Measurements from ENCODE around the gene RAPGEF2.

RAPGEF2 gene

GRCh38 chr4:159134429-159134828 is 31.6 kb downstream of the RAPGEF2 start:
- no peak for DNase-seq (ENCODE audit: low spot score)

DNA sequence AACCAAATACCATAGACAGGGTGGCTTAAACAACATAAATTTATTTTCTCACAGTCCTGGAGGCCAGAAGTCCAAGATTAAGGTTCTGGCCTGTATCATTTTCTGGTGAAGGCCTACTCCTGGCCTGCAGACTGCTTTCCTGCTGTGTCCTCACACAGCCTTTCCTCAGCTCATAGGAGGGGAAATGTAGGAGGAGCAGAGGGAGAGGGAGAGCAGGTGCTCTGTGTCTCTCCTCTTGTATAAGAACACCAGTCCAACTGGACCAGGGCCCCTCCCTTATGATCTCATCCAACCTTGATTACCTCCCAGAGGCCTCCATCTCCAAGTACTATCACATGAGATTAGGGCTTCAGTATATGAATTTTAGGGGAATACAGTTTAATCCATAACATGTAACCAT is 34.3 kb downstream of the RAPGEF2 start:
- DNase-seq (ENCODE audit: low spot score), result no peak

DNA sequence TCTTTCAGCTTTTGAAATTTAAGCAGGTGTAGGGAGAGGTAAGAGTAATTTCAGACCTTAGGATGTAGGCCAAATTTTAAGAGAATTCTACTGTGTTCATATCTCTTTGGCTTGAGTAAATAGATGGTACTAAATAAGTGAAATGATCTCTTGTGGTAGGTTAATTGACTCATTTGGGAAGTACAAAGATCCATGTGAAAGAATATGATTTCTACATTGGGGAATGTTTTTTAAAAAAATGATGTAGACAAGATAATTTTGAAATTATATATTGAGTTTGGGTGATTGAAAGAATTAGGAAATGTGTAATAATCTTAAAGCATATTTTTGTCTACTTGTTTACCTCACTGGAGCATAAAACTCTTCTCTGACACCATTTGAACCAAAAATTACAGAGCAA is 35.6 kb downstream of the RAPGEF2 start:
- DNase-seq (ENCODE audit: low spot score), result no peak

- DNase-seq (ENCODE audit: low spot score), result peak; percentile 22
Observed at GRCh38 chr4:159141193-159141592, 38.3 kb downstream of the RAPGEF2 start.

DNA sequence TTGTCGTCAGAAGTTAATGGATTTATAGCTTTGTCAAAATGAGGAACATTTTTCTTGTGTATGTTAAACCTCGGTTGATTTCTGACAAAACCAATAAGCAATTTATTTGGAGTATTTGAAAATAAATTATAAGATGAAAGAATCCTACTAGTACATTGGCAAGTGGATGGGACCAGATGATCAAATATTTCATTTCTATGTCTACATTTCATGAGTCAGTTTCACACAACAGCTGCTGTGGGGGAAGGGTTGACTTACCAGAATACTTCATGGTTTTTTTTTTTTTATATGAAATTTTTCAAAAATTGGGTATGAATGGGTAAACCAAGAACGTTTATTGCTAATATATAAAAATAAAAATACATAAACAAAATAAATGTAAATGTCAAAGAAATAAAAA is 39.4 kb downstream of the RAPGEF2 start:
- peak; percentile 10 for DNase-seq (ENCODE audit: low spot score)

- no peak for DNase-seq (ENCODE audit: low spot score)
Observed at GRCh38 chr4:159142681-159143384, 40.0 kb downstream of the RAPGEF2 start.

DNA sequence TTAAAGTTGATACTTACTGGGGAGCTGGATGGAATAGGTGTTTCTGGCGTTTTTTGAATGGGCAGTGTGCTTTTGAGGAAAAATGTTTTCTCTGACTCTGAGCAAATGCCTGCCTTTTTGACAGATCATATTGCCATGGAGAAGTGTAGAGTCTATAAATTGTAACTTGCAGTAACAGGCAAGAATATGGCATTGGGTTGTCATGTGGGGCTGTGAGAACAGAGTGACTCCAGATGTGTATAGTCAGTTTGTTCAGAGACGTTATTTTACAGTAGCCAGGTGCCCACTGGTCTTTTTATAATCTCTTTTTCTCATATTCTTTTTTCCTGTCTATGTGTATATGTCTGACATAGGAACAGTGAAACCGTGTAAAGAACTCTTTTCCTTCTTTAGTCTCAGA is 40.8 kb downstream of the RAPGEF2 start:
- DNase-seq (ENCODE audit: low spot score), result no peak

DNA sequence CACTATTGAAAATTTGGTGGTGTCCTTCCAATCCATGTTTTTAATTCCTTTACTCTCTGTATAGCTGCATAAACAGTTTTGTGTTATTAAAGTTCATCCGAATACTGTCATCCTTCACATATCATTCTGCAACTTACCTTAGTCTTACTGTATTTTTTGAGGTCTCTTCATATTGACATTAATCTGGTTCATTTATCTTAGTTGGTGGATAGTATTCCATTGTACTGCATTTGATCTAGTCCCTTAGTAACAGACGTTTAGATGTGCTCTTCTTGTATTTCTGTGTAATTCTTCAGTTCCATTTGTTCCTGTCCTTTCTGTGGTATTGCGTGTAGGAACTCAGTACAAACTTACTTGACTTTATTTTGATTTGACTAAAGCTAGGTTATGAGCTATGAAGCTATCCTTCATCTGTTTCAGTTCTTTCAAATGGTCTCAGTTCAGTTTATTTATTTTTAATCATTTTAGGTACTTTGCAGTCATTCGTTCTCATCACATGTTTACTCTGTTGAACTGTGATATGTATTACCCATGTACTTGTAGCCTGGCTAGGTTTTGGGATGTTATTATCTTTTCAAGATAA is 41.3 kb downstream of the RAPGEF2 start:
- no peak for DNase-seq (ENCODE audit: low spot score)

- no peak for DNase-seq (ENCODE audit: low spot score)
Observed at GRCh38 chr4:159145318-159145991, 42.6 kb downstream of the RAPGEF2 start.

GRCh38 chr4:159145992-159146330 is 43.1 kb downstream of the RAPGEF2 start:
- DNase-seq (ENCODE audit: low spot score), result no peak

GRCh38 chr4:159146488-159146887 is 43.6 kb downstream of the RAPGEF2 start:
- no peak for DNase-seq (ENCODE audit: low spot score)

DNA sequence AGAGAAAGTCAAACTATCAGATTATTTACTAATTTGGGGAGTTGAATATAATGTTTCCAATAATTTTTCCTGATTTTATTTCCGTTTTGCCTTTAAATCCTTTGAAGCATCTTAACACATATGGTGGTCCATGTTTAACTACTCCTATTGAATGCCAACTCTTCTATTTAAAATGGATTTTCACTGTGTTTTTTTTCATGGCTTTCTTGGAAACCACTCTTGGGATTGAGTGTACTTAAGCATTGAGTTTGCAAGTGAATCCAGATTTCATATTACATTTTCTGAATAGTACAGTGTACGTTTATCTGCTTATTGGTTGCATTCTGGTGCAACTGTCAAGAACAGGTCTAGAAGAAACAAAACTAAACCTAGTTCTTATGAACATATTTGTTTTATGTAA is 45.6 kb downstream of the RAPGEF2 start:
- DNase-seq (ENCODE audit: low spot score), result no peak

- DNase-seq (ENCODE audit: low spot score), result no peak
Observed at GRCh38 chr4:159149666-159150065, 46.8 kb downstream of the RAPGEF2 start.

DNA sequence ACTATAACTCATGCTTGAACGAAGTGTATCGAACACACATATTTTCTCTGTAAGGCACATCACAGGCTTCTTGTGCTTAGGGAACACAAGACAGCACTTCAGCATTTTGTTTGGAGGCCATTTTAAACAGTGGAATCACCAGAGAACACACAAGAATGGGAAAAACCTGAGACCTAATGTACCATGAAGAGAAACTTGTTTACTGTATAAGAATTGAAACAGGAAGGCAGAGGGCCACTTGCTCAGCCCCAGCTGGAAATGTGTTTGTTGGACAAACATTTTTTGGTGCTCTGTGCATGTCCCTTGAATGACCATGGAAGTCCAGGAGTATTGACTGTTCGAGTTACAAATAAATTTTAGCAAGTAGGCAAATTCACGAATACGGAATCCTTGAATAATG is 47.5 kb downstream of the RAPGEF2 start:
- no peak for DNase-seq (ENCODE audit: low spot score)

DNA sequence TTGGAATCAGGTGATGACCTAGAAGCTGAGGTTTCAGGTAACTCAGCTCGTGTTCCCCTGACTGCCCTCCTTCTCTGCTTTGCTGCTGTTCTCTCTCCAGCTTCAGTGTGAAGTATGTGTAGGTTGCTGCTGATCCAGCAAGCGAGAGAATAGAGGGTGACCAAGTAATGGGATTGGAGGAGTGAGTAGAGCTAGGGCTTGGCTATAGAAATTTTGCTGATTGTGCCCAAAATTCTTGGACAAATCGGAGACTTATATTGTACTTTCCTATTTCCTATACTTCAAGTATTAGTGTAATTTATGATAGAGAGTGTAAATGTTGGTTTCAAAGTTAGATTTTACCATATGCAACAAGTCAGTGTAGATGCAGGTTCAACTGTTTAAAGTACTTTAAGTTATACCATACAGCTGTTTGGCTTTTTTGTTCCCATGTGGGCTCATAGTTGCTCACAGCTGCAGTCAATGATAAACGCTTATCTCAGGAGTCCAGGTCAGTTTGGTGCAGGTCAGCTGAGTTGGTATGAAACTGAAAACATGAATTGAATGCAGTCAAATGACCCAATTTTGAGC is 48.0 kb downstream of the RAPGEF2 start:
- DNase-seq (ENCODE audit: low spot score), result no peak

DNA sequence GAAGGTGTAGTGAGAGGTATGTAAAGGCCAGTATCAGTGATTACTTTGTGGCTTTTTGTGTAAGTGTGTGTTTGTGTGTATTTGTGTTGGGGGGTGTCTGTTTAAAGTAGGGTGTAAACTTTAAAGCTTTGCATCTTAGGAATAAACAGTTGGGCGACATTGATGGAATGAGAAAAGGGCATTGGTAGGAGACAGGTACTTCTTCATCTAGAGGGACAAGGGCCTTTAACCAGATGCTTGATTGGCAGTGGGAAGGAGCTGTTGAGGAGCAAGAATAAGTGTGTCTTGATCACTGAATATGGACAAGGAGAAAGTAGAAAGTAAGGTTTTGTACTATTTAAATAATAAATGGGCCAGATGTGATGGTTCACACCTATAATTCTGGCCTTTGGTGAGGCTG is 48.8 kb downstream of the RAPGEF2 start:
- DNase-seq (ENCODE audit: low spot score), result no peak

- DNase-seq (ENCODE audit: low spot score), result no peak
Observed at GRCh38 chr4:159152181-159152580, 49.3 kb downstream of the RAPGEF2 start.

DNA sequence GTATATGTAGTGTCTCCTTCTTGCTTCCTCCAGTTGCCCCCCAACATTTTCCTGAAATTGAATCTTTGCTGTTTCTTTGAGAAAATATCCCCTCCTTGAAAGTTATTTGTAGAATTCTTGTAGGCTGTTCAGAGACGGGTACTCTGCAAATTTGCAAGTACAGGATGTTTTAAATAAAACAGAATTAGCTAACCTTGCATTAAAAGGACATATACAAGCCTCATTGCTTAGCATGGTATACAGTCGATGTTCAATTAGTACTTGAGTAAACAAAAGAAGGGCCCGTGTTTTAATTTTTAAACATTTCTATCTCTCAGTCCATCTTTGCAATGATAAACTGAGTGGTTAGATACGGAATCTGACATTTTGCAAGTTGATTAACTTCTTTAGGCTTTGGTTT is 50.8 kb downstream of the RAPGEF2 start:
- DNase-seq (ENCODE audit: low spot score), result no peak

DNA sequence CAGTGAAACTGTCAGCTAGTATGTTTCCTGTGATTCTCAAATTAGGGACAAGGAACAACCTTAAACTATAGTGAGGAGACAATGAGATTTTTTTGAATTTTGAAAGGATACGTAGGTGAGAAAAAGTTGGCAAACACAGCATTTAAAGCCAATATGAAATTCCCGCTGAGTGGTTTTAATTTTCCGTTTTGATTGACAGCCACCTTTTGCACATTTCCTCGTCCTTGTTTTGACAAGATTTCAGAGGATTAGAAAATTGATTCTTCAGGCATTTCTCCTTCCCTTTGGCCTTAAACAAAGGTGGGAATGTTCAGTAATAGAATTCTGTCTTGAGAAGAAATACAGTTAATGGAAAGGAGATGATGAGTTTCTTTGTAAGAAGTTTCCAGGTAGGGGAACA is 52.2 kb downstream of the RAPGEF2 start:
- DNase-seq (ENCODE audit: low spot score), result no peak

GRCh38 chr4:159158083-159158617 is 55.3 kb downstream of the RAPGEF2 start:
- DNase-seq (ENCODE audit: low spot score), result no peak

- no peak for DNase-seq (ENCODE audit: low spot score)
Observed at GRCh38 chr4:159158985-159159384, 56.1 kb downstream of the RAPGEF2 start.

GRCh38 chr4:159159611-159160010 is 56.7 kb downstream of the RAPGEF2 start:
- no peak for DNase-seq (ENCODE audit: low spot score)

DNA sequence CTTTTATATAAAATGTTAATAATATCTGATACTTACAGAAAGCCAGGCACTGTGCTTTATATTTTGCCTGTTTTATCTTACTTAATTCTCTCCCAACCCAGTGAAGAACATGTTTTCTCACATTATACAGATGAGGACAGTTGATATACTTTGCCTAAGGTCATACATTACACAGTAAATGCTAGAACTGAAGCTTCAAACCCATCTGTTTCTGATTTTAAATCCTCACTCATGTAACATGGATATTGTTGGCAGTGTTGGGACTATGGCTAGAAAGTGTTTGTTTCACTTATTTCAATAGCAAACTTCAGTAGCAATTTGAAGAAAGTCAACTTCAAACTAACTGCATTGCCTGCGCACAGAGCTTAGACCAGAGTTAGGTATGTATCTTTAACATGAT is 57.4 kb downstream of the RAPGEF2 start:
- DNase-seq (ENCODE audit: low spot score), result peak; percentile 12
